ENCODE results near the gene CCDC85A.

The CCDC85A gene

DNA sequence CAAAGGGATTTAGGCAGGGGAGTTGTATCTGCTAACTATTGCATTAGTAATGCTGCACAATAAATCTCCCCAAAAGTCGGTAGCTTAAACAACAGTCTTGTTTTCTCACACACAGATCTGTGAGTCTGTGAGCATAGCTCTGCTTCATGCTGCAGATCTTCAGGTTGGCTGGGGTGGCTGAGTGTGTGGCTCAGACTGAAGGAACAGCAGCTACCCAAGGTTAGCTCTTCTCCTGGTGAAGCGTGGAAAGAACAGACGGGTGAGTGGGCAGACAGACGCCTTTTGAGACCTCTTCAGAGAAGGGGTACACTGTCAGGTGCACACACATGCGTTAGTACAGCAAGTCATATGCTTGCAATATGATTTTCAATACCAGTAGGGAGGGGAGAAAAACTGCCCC is 3.9 kb upstream of the CCDC85A start:
- Mint-ChIP-seq H3K9me3 (ENCODE audit: low read depth) (no peaks in the 10 kb centered on the region), H3K27ac (no peak overlapping the region), H3K36me3 (no peaks in the 10 kb centered on the region), H3K4me1 (ENCODE audit: low read depth) (peaks cover 3% of the 10 kb centered on the region), H3K4me3 (no peak overlapping the region), H3K27me3 (peaks cover 23% of the 10 kb centered on the region)

- H3K36me3 Mint-ChIP-seq: no peaks in the 10 kb centered on the region
- no peak overlapping the region for H3K27ac Mint-ChIP-seq
- peaks cover 42% of the 10 kb centered on the region for H3K27me3 Mint-ChIP-seq
- H3K4me1 Mint-ChIP-seq (ENCODE audit: low read depth): peaks cover 9% of the 10 kb centered on the region
- no peak overlapping the region for H3K4me3 Mint-ChIP-seq
- no peaks in the 10 kb centered on the region for H3K9me3 Mint-ChIP-seq (ENCODE audit: low read depth)
Measured at GRCh38 chr2:56182420-56182819, 1.4 kb upstream of the CCDC85A start.

DNA sequence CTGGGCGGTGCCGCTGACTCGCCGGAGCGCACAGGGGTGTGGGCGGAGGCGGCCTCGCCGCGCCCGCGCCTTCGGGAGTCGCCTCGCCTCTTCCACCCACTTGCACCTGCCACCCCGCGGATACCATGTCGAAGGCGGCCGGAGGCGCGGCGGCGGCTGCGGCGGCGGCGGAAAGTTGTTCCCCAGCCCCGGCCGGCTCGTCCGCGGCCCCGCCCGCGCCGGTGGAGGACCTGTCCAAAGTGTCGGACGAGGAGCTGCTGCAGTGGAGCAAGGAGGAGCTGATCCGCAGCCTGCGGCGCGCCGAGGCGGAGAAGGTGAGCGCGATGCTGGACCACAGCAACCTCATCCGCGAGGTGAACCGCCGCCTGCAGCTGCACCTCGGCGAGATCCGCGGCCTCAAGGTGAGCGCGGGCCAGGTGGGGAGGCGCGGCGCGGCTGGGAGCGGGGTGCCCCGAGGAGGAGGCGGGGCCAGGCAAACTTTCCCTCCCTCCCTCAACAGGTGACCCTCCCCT is 766 bp downstream of the CCDC85A start:
- Mint-ChIP-seq H3K36me3 (no peaks in the 10 kb centered on the region), H3K4me1 (ENCODE audit: low read depth) (peaks cover 9% of the 10 kb centered on the region), H3K27ac (no peak overlapping the region), H3K9me3 (ENCODE audit: low read depth) (no peaks in the 10 kb centered on the region), H3K4me3 (no peak overlapping the region), H3K27me3 (peaks cover 50% of the 10 kb centered on the region)

DNA sequence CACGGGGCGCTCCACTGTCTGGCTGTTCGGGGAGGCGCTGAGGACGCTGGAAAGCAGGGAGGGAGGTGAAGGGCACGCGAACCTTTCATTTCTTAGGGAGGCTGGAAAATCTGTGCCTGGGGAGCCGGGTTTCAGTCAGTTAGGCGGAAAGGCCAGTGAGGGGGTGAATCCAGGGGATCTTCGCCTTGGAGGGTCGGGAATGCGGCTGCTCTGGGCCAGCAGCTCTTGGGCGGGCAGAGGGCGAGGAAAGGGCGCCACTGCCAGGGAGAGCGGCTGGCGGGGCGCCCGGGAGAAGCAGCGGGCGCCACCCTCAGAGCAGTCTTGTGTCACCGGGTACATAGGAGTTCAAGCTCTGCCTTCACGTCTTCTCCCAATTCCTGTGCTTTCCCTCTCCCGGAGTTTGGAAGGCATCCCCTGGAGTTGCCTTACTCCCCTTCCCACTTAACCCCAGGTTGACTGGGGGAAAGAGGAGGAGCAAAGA is 1.4 kb downstream of the CCDC85A start:
- Mint-ChIP-seq H3K4me1 (ENCODE audit: low read depth) (peaks cover 9% of the 10 kb centered on the region), H3K27ac (no peak overlapping the region), H3K9me3 (ENCODE audit: low read depth) (no peaks in the 10 kb centered on the region), H3K36me3 (no peaks in the 10 kb centered on the region), H3K27me3 (peaks cover 47% of the 10 kb centered on the region), H3K4me3 (peak overlapping the region; percentile 60)

- Mint-ChIP-seq H3K27me3 (peaks cover 47% of the 10 kb centered on the region), H3K36me3 (no peaks in the 10 kb centered on the region), H3K4me3 (peak overlapping the region; percentile 60), H3K27ac (no peak overlapping the region), H3K9me3 (ENCODE audit: low read depth) (no peaks in the 10 kb centered on the region), H3K4me1 (ENCODE audit: low read depth) (peaks cover 9% of the 10 kb centered on the region)
Measured at GRCh38 chr2:56185582-56186046, 1.8 kb downstream of the CCDC85A start.

- Mint-ChIP-seq H3K9me3 (ENCODE audit: low read depth) (no peaks in the 10 kb centered on the region), H3K4me1 (ENCODE audit: low read depth) (no peaks in the 10 kb centered on the region), H3K4me3 (no peak overlapping the region), H3K27ac (no peak overlapping the region), H3K27me3 (peaks cover 25% of the 10 kb centered on the region), H3K36me3 (no peaks in the 10 kb centered on the region)
Measured at GRCh38 chr2:56191617-56192016, 7.8 kb downstream of the CCDC85A start.

DNA sequence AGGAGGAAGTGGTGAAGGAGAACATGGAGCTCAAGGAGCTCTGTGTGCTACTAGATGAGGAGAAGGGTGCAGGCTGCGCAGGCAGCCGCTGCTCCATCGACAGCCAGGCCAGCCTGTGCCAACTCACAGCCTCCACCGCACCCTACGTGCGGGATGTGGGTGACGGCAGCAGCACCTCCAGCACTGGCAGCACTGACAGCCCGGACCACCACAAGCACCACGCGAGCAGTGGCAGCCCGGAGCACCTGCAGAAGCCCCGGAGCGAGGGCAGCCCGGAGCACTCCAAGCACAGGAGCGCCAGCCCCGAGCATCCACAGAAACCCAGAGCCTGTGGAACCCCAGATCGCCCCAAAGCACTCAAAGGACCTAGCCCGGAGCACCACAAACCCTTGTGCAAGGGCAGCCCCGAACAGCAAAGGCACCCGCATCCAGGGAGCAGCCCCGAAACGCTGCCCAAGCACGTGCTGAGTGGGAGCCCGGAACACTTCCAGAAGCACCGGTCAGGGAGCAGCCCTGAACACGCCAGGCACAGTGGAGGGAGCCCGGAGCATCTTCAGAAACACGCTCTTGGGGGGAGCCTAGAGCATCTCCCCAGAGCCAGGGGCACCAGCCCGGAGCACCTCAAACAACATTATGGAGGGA is 9.0 kb downstream of the CCDC85A start:
- Mint-ChIP-seq H3K4me1 (ENCODE audit: low read depth) (no peaks in the 10 kb centered on the region), H3K9me3 (ENCODE audit: low read depth) (no peaks in the 10 kb centered on the region), H3K36me3 (no peaks in the 10 kb centered on the region), H3K27ac (no peak overlapping the region), H3K4me3 (no peak overlapping the region), H3K27me3 (peaks cover 17% of the 10 kb centered on the region)

DNA sequence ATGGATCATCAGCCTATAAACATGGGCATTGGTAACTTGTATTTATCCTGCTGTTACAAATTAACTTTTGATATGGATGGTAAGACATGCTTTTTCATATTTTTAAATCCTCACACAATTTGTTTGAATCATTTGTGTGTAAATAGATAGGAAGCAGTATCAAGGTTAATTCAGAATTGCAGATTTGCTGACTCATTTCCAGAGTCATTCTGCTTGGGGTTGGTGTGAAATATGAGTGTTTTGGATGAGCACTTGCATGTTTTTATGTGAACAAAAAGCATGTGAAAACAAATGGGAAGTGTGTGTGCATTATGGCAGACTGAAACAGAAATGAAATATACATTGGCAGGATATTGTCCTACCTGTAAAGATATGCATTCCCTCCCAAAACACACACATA is 11.8 kb downstream of the CCDC85A start:
- H3K4me1 Mint-ChIP-seq (ENCODE audit: low read depth): no peaks in the 10 kb centered on the region
- no peaks in the 10 kb centered on the region for H3K36me3 Mint-ChIP-seq
- no peaks in the 10 kb centered on the region for H3K9me3 Mint-ChIP-seq (ENCODE audit: low read depth)

GRCh38 chr2:56197816-56198215 is 14.0 kb downstream of the CCDC85A start:
- no peaks in the 10 kb centered on the region for H3K36me3 Mint-ChIP-seq
- H3K27ac Mint-ChIP-seq: no peak overlapping the region
- no peaks in the 10 kb centered on the region for H3K27me3 Mint-ChIP-seq
- no peaks in the 10 kb centered on the region for H3K4me1 Mint-ChIP-seq (ENCODE audit: low read depth)
- no peak overlapping the region for H3K4me3 Mint-ChIP-seq
- H3K9me3 Mint-ChIP-seq (ENCODE audit: low read depth): no peaks in the 10 kb centered on the region

More for the DNA sequence above, 11.8 kb downstream of the CCDC85A start:
- no peak overlapping the region for H3K4me3 Mint-ChIP-seq
- no peak overlapping the region for H3K27ac Mint-ChIP-seq
- H3K27me3 Mint-ChIP-seq: peaks cover 10% of the 10 kb centered on the region

GRCh38 chr2:56198936-56199335 is 15.1 kb downstream of the CCDC85A start:
- Mint-ChIP-seq H3K27me3 (no peaks in the 10 kb centered on the region), H3K27ac (no peak overlapping the region), H3K4me1 (ENCODE audit: low read depth) (no peaks in the 10 kb centered on the region), H3K9me3 (ENCODE audit: low read depth) (no peaks in the 10 kb centered on the region), H3K4me3 (no peak overlapping the region), H3K36me3 (no peaks in the 10 kb centered on the region)

- Mint-ChIP-seq H3K36me3 (no peaks in the 10 kb centered on the region), H3K9me3 (ENCODE audit: low read depth) (no peaks in the 10 kb centered on the region), H3K4me3 (no peak overlapping the region), H3K27ac (no peak overlapping the region), H3K4me1 (ENCODE audit: low read depth) (no peaks in the 10 kb centered on the region), H3K27me3 (no peaks in the 10 kb centered on the region)
Measured at GRCh38 chr2:56199492-56199891, 15.7 kb downstream of the CCDC85A start.

GRCh38 chr2:56202381-56203121 is 18.8 kb downstream of the CCDC85A start:
- Mint-ChIP-seq H3K9me3 (ENCODE audit: low read depth) (no peaks in the 10 kb centered on the region), H3K4me1 (ENCODE audit: low read depth) (no peaks in the 10 kb centered on the region)

DNA sequence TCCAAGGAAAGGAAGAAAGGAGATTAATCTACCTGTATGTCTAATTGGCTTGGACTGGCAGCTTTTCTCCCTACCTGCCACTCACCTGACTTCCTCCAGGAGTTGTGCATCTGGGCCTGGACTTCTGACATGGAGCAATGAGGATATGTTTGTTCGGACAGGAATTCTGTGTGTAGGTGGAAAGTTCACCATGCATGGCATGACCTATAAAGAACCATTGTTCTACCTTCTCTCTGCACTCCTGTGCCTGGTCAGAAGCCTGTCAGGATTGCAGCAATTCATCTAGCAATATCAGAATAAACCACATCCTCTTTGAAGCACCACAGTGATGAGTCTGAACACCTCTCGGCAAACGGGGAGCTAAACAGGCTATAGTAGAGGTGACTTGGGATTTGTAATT is 20.8 kb downstream of the CCDC85A start:
- Mint-ChIP-seq H3K36me3 (no peaks in the 10 kb centered on the region), H3K4me3 (no peak overlapping the region), H3K27ac (no peak overlapping the region), H3K4me1 (ENCODE audit: low read depth) (no peaks in the 10 kb centered on the region), H3K9me3 (ENCODE audit: low read depth) (no peaks in the 10 kb centered on the region), H3K27me3 (no peaks in the 10 kb centered on the region)

More at GRCh38 chr2:56202381-56203121, 18.8 kb downstream of the CCDC85A start:
- Mint-ChIP-seq H3K36me3 (no peaks in the 10 kb centered on the region), H3K27me3 (no peaks in the 10 kb centered on the region), H3K4me3 (no peak overlapping the region), H3K27ac (no peak overlapping the region)

GRCh38 chr2:56206250-56206649 is 22.5 kb downstream of the CCDC85A start:
- H3K27ac Mint-ChIP-seq: no peak overlapping the region
- no peaks in the 10 kb centered on the region for H3K4me1 Mint-ChIP-seq (ENCODE audit: low read depth)
- H3K4me3 Mint-ChIP-seq: no peak overlapping the region
- no peaks in the 10 kb centered on the region for H3K27me3 Mint-ChIP-seq
- H3K36me3 Mint-ChIP-seq: no peaks in the 10 kb centered on the region
- no peaks in the 10 kb centered on the region for H3K9me3 Mint-ChIP-seq (ENCODE audit: low read depth)

DNA sequence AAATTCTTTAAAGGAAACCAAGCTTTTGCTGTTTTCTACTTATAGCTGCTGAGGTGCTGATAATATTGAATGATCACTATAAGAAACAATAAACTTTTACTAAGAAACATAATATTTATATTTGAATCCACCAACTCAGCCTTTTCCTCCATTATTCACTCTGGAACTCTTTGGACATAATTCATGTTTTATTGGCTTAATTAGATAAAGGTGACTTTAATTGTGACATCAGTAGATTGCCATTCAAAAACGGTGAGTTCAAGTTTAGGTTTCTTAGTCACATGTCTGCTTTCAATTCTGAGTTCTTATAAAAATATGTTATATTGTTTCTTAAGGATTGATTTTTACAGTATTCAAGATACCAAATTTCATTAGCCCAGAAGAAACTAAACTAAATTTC is 24.0 kb downstream of the CCDC85A start:
- H3K4me1 Mint-ChIP-seq (ENCODE audit: low read depth): no peaks in the 10 kb centered on the region
- H3K27me3 Mint-ChIP-seq: no peaks in the 10 kb centered on the region
- no peak overlapping the region for H3K27ac Mint-ChIP-seq
- no peaks in the 10 kb centered on the region for H3K36me3 Mint-ChIP-seq
- H3K9me3 Mint-ChIP-seq (ENCODE audit: low read depth): no peaks in the 10 kb centered on the region
- no peak overlapping the region for H3K4me3 Mint-ChIP-seq

All from activated naive CD8-positive, alpha-beta T cell (primary cell).